Astrocyte (in vitro differentiated cells and primary cell): Measurements from ENCODE around the gene KLC4.

Experiments used
- EZH2 ChIP-seq: IDR thresholded peaks from 2 replicates; pipeline ENCODE4 v1.6.1; 2012; ENCODE audit warnings: mild to moderate bottlenecking, low read length, inconsistent platforms; ENCODE audit not compliant: insufficient read depth
- TF ChIP-seq, protein P1 (sequence below): IDR thresholded peaks from 2 replicates; pipeline ENCODE4 v1.5.1; 2011; ENCODE audit warnings: low read depth, mild to moderate bottlenecking, inconsistent platforms, low read length, moderate library complexity; ENCODE audit not compliant: insufficient read depth

DNA sequence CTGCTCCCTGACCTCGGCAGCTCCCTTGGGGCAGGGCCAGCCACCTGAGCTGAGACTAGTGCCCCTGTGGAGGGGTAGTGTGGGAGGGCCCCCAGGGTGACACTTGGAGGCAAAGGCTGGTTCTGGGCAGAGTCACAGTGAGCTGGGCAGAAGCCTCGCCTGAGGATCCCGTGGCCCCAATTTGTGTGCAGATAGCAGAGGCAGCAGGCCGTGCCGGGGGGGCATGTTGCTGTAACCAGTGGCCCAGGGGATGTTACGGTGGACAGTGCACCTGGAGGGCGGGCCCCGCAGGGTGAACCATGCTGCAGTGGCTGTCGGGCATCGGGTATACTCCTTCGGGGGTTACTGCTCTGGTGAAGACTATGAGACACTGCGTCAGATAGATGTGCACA, 42.5 kb upstream of the KLC4 start:
- TF ChIP-seq EZH2, result no peak
- TF ChIP-seq, protein P1, sequence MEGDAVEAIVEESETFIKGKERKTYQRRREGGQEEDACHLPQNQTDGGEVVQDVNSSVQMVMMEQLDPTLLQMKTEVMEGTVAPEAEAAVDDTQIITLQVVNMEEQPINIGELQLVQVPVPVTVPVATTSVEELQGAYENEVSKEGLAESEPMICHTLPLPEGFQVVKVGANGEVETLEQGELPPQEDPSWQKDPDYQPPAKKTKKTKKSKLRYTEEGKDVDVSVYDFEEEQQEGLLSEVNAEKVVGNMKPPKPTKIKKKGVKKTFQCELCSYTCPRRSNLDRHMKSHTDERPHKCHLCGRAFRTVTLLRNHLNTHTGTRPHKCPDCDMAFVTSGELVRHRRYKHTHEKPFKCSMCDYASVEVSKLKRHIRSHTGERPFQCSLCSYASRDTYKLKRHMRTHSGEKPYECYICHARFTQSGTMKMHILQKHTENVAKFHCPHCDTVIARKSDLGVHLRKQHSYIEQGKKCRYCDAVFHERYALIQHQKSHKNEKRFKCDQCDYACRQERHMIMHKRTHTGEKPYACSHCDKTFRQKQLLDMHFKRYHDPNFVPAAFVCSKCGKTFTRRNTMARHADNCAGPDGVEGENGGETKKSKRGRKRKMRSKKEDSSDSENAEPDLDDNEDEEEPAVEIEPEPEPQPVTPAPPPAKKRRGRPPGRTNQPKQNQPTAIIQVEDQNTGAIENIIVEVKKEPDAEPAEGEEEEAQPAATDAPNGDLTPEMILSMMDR, result no peak
